Activated T-cell treated with anti-CD3 and anti-CD28 coated beads, Interleukin-2, amount 50 U/mL, for 48 hours (primary cell): ENCODE results near the gene UTP15.

Experiments used
- DNase-seq, 2 experiments: peaks; one replicate each; pipeline ENCODE4 v3.0.0-alpha.2; 2020

Gene UTP15

GRCh38 chr5:73625372-73625943 lies 59.9 kb downstream of the UTP15 start:
- no peak for DNase-seq

- peak; percentile 28 to 49 for DNase-seq
Observed at GRCh38 chr5:73625944-73626811, 60.6 kb downstream of the UTP15 start, which contains the start of gene ARHGEF28. TSS of gene ARHGEF28 (plus strand) at chr5:73626196. CDS start at chr5:73684852, 58,656 bp downstream.

GRCh38 chr5:73626814-73627313 lies 61.3 kb downstream of the UTP15 start:
- no peak for DNase-seq

- DNase-seq, result no peak
Observed at GRCh38 chr5:73629456-73629855, 63.9 kb downstream of the UTP15 start.

- DNase-seq, result no peak
Observed at GRCh38 chr5:73630765-73631164, 65.2 kb downstream of the UTP15 start.

- no peak for DNase-seq
Observed at GRCh38 chr5:73631500-73631899, 66.0 kb downstream of the UTP15 start.
